Activated CD4-positive, alpha-beta T cell treated with anti-CD3 and anti-CD28 coated beads for 48 hours (primary cell): Measurements from ENCODE around the gene MMP28.
"Not testable (repeated sequence)": the region's sequence is repeated elsewhere in the genome, so short reads cannot be mapped to it uniquely, and the experiment has no call there.

Experiments
- DNase-seq: peaks from one replicate; pipeline ENCODE4 v3.0.0-alpha.2; 2020

Gene MMP28

GRCh38 chr17:35765086-35765710 lies 30.2 kb downstream of the MMP28 start:
- DNase-seq, result no peak

GRCh38 chr17:35764123-35764991 lies 31.1 kb downstream of the MMP28 start:
- peak; percentile 91 for DNase-seq

GRCh38 chr17:35763767-35764122 lies 31.7 kb downstream of the MMP28 start:
- DNase-seq, result no peak

GRCh38 chr17:35761601-35762000 lies 33.8 kb downstream of the MMP28 start:
- no peak for DNase-seq

- no peak for DNase-seq
Measured at GRCh38 chr17:35760587-35760986, 34.9 kb downstream of the MMP28 start, which contains the start of gene C17orf50. Gene C17orf50 (plus strand): TSS chr17:35760887. CDS start chr17:35760942, 55 bp downstream.

- no peak for DNase-seq
Measured at GRCh38 chr17:35757243-35757642, 38.2 kb downstream of the MMP28 start.

GRCh38 chr17:35752945-35753764 lies 42.3 kb downstream of the MMP28 start, which contains the start of gene GAS2L2:
Gene GAS2L2 (minus strand): TSS chr17:35753239. CDS start chr17:35752850, 389 bp downstream.
- DNase-seq, result no peak

GRCh38 chr17:35752471-35752870 lies 43.0 kb downstream of the MMP28 start:
- DNase-seq, result no peak

- not testable (repeated sequence) for DNase-seq
Measured at GRCh38 chr17:35751541-35751940, 43.9 kb downstream of the MMP28 start.

- no peak for DNase-seq
Measured at GRCh38 chr17:35750526-35751395, 44.7 kb downstream of the MMP28 start.

- DNase-seq, result peak; percentile 43
Measured at GRCh38 chr17:35749560-35750412, 45.7 kb downstream of the MMP28 start.

- no peak for DNase-seq
Measured at GRCh38 chr17:35748979-35749378, 46.5 kb downstream of the MMP28 start.

- no peak for DNase-seq
Measured at GRCh38 chr17:35748341-35748841, 47.0 kb downstream of the MMP28 start.

GRCh38 chr17:35747540-35748017 lies 47.9 kb downstream of the MMP28 start:
- DNase-seq, result peak; percentile 87

GRCh38 chr17:35745749-35746320 lies 49.6 kb downstream of the MMP28 start:
- DNase-seq, result no peak

GRCh38 chr17:35745246-35745645 lies 50.2 kb downstream of the MMP28 start:
- DNase-seq, result no peak

GRCh38 chr17:35744830-35745229 lies 50.6 kb downstream of the MMP28 start:
- DNase-seq, result no peak

- peak; percentile 49 for DNase-seq
Measured at GRCh38 chr17:35743626-35744328, 51.7 kb downstream of the MMP28 start.

GRCh38 chr17:35742896-35743477 lies 52.5 kb downstream of the MMP28 start:
- DNase-seq, result no peak
